Spleen (tissue), 13 donors: Measurements from ENCODE around the gene U2AF2. TPM values are rescaled to one million over a fixed set of nuclear protein-coding genes. Genes with fewer than 3 reads are reported as not detected.

ENCODE experiments used
- DNase-seq: peaks from one replicate; pipeline ENCODE4 v3.0.0-alpha.2; 2020
- H3K27ac ChIP-seq, 8 donors: fragments of 200-600 bp; sonication (generic) in 7 of 8; 1 replicate in 4 of 8; 2 replicates in 4 of 8; pipeline versions ENCODE4 v1.5.0 to v1.8.0; 2016 to 2021; ENCODE audit warnings: inconsistent platforms in 4 of 8, mild to moderate bottlenecking in 4 of 8, moderate library complexity in 1 of 8
- H3K27me3 ChIP-seq, 7 donors: fragments of 200-600 bp; sonication (generic) in 6 of 7; replicated peaks in 1 of 7; 1 replicate in 4 of 7; 2 replicates in 3 of 7; pipeline versions ENCODE4 v1.5.0 to v1.8.0; 2016 to 2021; ENCODE audit warnings: inconsistent platforms in 3 of 7, mild to moderate bottlenecking in 1 of 7
- H3K36me3 ChIP-seq, 6 donors: fragments of 200-600 bp; sonication (generic) in 5 of 6; 1 replicate in 4 of 6; 2 replicates in 2 of 6; pipeline versions ENCODE4 v1.5.0 to v1.8.0; 2016 to 2021; ENCODE audit warnings: inconsistent platforms in 2 of 6
- H3K4me1 ChIP-seq, 6 donors: fragments of 200-600 bp; sonication (generic) in 5 of 6; 1 replicate in 3 of 6; 2 replicates in 3 of 6; pipeline versions ENCODE4 v1.5.0 to v1.8.0; 2016 to 2021; ENCODE audit warnings: inconsistent platforms in 3 of 6
- H3K4me3 ChIP-seq, 8 donors: fragments of 200-600 bp; sonication (generic) in 7 of 8; 1 replicate in 4 of 8; 2 replicates in 4 of 8; pipeline versions ENCODE4 v1.5.0 to v1.8.0; 2016 to 2021; ENCODE audit warnings: inconsistent platforms in 4 of 8, mild to moderate bottlenecking in 4 of 8, moderate library complexity in 2 of 8
- H3K9me3 ChIP-seq, 8 donors: fragments of 200-600 bp; sonication (generic) in 7 of 8; 1 replicate in 4 of 8; 2 replicates in 4 of 8; pipeline versions ENCODE4 v1.5.0 to v1.8.0; 2016 to 2021; ENCODE audit warnings: inconsistent platforms in 4 of 8
- CTCF ChIP-seq, 11 experiments: fragments of 200-600 bp in 7 of 11; fragments of 450-650 bp in 4 of 11; sonication (generic) in 4 of 11; IDR thresholded peaks in 8 of 11; conservative IDR thresholded peaks in 3 of 11; 1 replicate in 7 of 11; 2 replicates in 4 of 11; pipeline versions ENCODE4 v1.4.0 to v1.8.0; 2016 to 2021; ENCODE audit warnings: antibody characterized with exemption in 11 of 11, inconsistent platforms in 4 of 11, mild to moderate bottlenecking in 1 of 11
- POLR2A ChIP-seq, 3 donors: fragments of 450-650 bp; IDR thresholded peaks; one replicate each; pipeline ENCODE4 v1.5.1; 2017; ENCODE audit warnings: antibody characterized with exemption in 3 of 3, mild to moderate bottlenecking in 1 of 3
- POLR2AphosphoS5 ChIP-seq, 3 donors: sonication (generic); formaldehyde crosslinking; IDR thresholded peaks; one replicate each; pipeline ENCODE4 v1.5.1; 2017; ENCODE audit warnings: antibody characterized with exemption in 3 of 3
- WGBS, 5 donors: extraction: QIAGEN DNeasy Blood & Tissue Kit in 3 of 5; methylation state at CpG; one replicate each; pipeline versions ENCODE4 v1.1.5 to v1.1.7; 2013 to 2018; 5-methylcytosine and 5-hydroxymethylcytosine counted together
- intact Hi-C: fragments of 100-400 bp; cut with DNase I; formaldehyde crosslinking; loops from one replicate; pipeline ENCODE4 v1.15.0; 2023; ENCODE audit warnings: low total_unique reads
- long read RNA-seq, 2 donors: transcript quantifications; one replicate each; lab custom pipeline, GENCODE V29; 2026
- polyA plus RNA-seq, 3 donors: library from polyadenylated mRNA; stranded (reverse); fragments of 200-250 nt; gene quantifications; one replicate each; pipeline ENCODE4 v1.2.1, GENCODE V29; 2013
- total RNA-seq, 7 donors: library from RNA; depleted of rRNA in 3 of 7; stranded (reverse); fragments of >200 nt in 3 of 7; fragmentation: NEBNext Ultra II Directional in 4 of 7; extraction: Animal tissue kit (Norgen Biotek cat#: 25700) in 4 of 7; gene quantifications; one replicate each; pipeline versions ENCODE4 v1.1.0 to v1.2.1, GENCODE V29; 2016 to 2021
- donor health status: healthy with polysubstance abuse.
- donor health status: DM: no; HTN: no; CAD: no; lungs with moderate emphysema.
- donor health status: DM: no; HTN: no; CAD: no.
- donor health status: Bipolar disorder and iron deficiency.
- donor health status: healthy.
- donor health status: DM: no; HTN: no; CAD: no.
- donor health status: DM: yes; HTN: yes; CAD: no.

Gene U2AF2
- 100 to 1,000 TPM; 109 to 218 (median 176) TPM for total RNA-seq
- polyA plus RNA-seq = 100 to 1,000 TPM in 1 of 3 donors, 10 to 100 TPM in 2; 67.2 to 190 (median 85.5) TPM
- long read RNA-seq, donor 1, transcript U2AF2-202 (12 exons, 3,022 nt) = minor isoform, 7 of 39 reads
- long read RNA-seq, donor 1, transcript U2AF2-205 (5 exons, 637 nt) = major isoform, 11 of 39 reads
- long read RNA-seq, donor 1, partial matches to known transcripts = 16 of 39 reads
- long read RNA-seq, donor 1, other reads (novel, unspliced or antisense) = 0 of 39 reads
- long read RNA-seq, donor 2, transcript U2AF2-202 (12 exons, 3,022 nt) = major isoform, 10 of 15 reads
- long read RNA-seq, donor 2, partial matches to known transcripts = 0 of 15 reads
- long read RNA-seq, donor 2, other reads (novel, unspliced or antisense) = 0 of 15 reads

GRCh38 chr19:55654868-55655647 lies at the start of gene U2AF2:
Gene U2AF2, plus strand, starts transcription at chr19:55655035. Its CDS starts 70 bp downstream, at chr19:55655105.
- Histone ChIP-seq H3K4me1 (peaks cover 37 to 76% (median 58%) of the 10 kb centered on the region in 6 donors), H3K27ac (peak within 1 kb of the TSS; percentile 95 to 100 (median 99)), H3K36me3 (peaks cover 0 to 48% (median 13%) of the 10 kb centered on the region in 6 donors), H3K9me3 (no peaks in the 10 kb centered on the region), H3K27me3 (no peaks in the 10 kb centered on the region), H3K4me3 (peak within 1 kb of the TSS; percentile 75 to 100 (median 88))
- DNase-seq = peak; percentile 99
- intact Hi-C loops = no loop called here
- TF ChIP-seq CTCF (IDR thresholded peaks at IDR 0.05 in 8 of 11, conservative IDR thresholded peaks at IDR 0.05 in 3 of 11) (peak in 1 of 11 experiments; percentile 6), POLR2A (IDR thresholded peaks at IDR 0.05) (peak in 1 of 3 donors; percentile 48), POLR2AphosphoS5 (IDR thresholded peaks at IDR 0.05) (peak; percentile 87 to 91 (median 87))
- WGBS, 5 donors = 0 to 1% (median 0%) methylated on average over 40 to 95 of the region's 95 CpGs

GRCh38 chr19:55605207-55605636 lies 49.6 kb upstream of the U2AF2 start:
- no peaks in the 10 kb centered on the region for H3K9me3 ChIP-seq
- peaks cover 15 to 93% (median 62%) of the 10 kb centered on the region in 6 donors for H3K4me1 ChIP-seq
- no peaks in the 10 kb centered on the region for H3K27me3 ChIP-seq
- H3K27ac ChIP-seq = peak overlapping the region; percentile 84 to 99 (median 96)
- H3K36me3 ChIP-seq = peaks cover 0 to 42% (median 13%) of the 10 kb centered on the region in 6 donors
- intact Hi-C loops = no loop called here
- WGBS, 5 donors = 0 to 5% (median 0%) methylated on average over 16 to 43 of the region's 43 CpGs
- peak; percentile 99 for DNase-seq
- no peak for TF ChIP-seq POLR2A (IDR thresholded peaks at IDR 0.05)
- peak; percentile 84 to 92 (median 89) for TF ChIP-seq POLR2AphosphoS5 (IDR thresholded peaks at IDR 0.05)
- TF ChIP-seq CTCF (IDR thresholded peaks at IDR 0.05 in 8 of 11, conservative IDR thresholded peaks at IDR 0.05 in 3 of 11) = no peak
- peak overlapping the region; percentile 61 to 97 (median 74) for H3K4me3 ChIP-seq

GRCh38 chr19:55605637-55606470 lies 49.0 kb upstream of the U2AF2 start, which contains the start of gene ZNF865:
Gene ZNF865, plus strand, starts transcription at chr19:55605647. Its CDS starts 7,972 bp downstream, at chr19:55613619.
- 0 to 2% (median 1%) methylated on average over 18 to 44 of the region's 44 CpGs for WGBS, 5 donors
- Histone ChIP-seq H3K4me3 (peak within 1 kb of the TSS; percentile 61 to 97 (median 74)), H3K27ac (peak within 1 kb of the TSS; percentile 84 to 99 (median 96)), H3K36me3 (peaks cover 0 to 49% (median 15%) of the 10 kb centered on the region in 6 donors), H3K4me1 (peaks cover 16 to 95% (median 63%) of the 10 kb centered on the region in 6 donors), H3K27me3 (no peaks in the 10 kb centered on the region), H3K9me3 (no peaks in the 10 kb centered on the region)
- intact Hi-C loops = no loop called here
- peak; percentile 89 for DNase-seq
- peak; percentile 43 to 75 (median 68) for TF ChIP-seq CTCF (IDR thresholded peaks at IDR 0.05 in 8 of 11, conservative IDR thresholded peaks at IDR 0.05 in 3 of 11)
- peak in 1 of 3 donors; percentile 38 for TF ChIP-seq POLR2AphosphoS5 (IDR thresholded peaks at IDR 0.05)
- no peak for TF ChIP-seq POLR2A (IDR thresholded peaks at IDR 0.05)
